GM10248 (cell line): ENCODE measurements around the gene WBP11.

ENCODE experiments used
- CTCF ChIA-PET: fragments of 300-600 bp; sonication (Branson Sonifier 250); formaldehyde crosslinking; extraction: SDS; loops from one replicate; lab custom pipeline; 2021; ENCODE audit warnings: antibody characterized with exemption; lab: Yijun Ruan, JAX
- POLR2A ChIA-PET: fragments of 350-650 bp; sonication (Branson Sonifier 250); formaldehyde crosslinking; extraction: SDS; loops from one replicate; lab custom pipeline; 2020; ENCODE audit warnings: antibody characterized with exemption; lab: Yijun Ruan, JAX
- DNase-seq: peaks from one replicate; pipeline ENCODE4 v3.0.0; 2012; ENCODE audit errors: extremely low spot score
- CTCF ChIP-seq: IDR thresholded peaks from 2 replicates; pipeline ENCODE4 v1.5.1; 2012; ENCODE audit warnings: mild to moderate bottlenecking, low read depth; ENCODE audit errors: extremely low read depth, missing control alignments, control extremely low read depth

Gene WBP11

GRCh38 chr12:14840616-14841015, 37.3 kb upstream of the WBP11 start:
- no peak for DNase-seq
- TF ChIP-seq CTCF: no peak
- ChIA-PET POLR2A (no interaction called here), CTCF (interaction anchor here (1.0 to 1.2 kb wide), 2 partner anchors 155 to 157 kb away, joined by 3 to 4 read pairs; no protein-coding TSS in a partner anchor)

- ChIA-PET CTCF (no interaction called here), POLR2A (no interaction called here)
- no peak for TF ChIP-seq CTCF
- no peak for DNase-seq
Measured at GRCh38 chr12:14839262-14839661, 36.0 kb upstream of the WBP11 start.

- no peak for DNase-seq
- POLR2A ChIA-PET: no interaction called here
- CTCF ChIA-PET: interaction anchor here (0.7 to 1.5 kb wide), 6 partner anchors 9 to 160 kb away, joined by 3 to 5 read pairs (median 4); no protein-coding TSS in a partner anchor
- TF ChIP-seq CTCF: no peak
Measured at GRCh38 chr12:14836336-14837210, 33.3 kb upstream of the WBP11 start.

GRCh38 chr12:14834509-14834908, 31.2 kb upstream of the WBP11 start:
- POLR2A ChIA-PET: no interaction called here
- no peak for DNase-seq
- CTCF ChIA-PET: interaction anchor here (0.7 to 2.0 kb wide), 7 partner anchors 9 to 751 kb away, joined by 3 to 5 read pairs (median 3); no protein-coding TSS in a partner anchor
- no peak for TF ChIP-seq CTCF

- CTCF ChIA-PET: interaction anchor here (0.7 to 2.0 kb wide), 5 partner anchors 9 to 751 kb away, joined by 3 to 5 read pairs (median 3); no protein-coding TSS in a partner anchor
- POLR2A ChIA-PET: no interaction called here
- no peak for DNase-seq
- no peak for TF ChIP-seq CTCF
Measured at GRCh38 chr12:14833952-14834351, 30.7 kb upstream of the WBP11 start.

- ChIA-PET POLR2A (no interaction called here), CTCF (interaction anchor here (0.9 to 1.6 kb wide), 3 partner anchors 10 to 162 kb away, joined by 3 to 5 read pairs (median 4); partner anchors contain the start of gene ART4)
- DNase-seq: no peak
- no peak for TF ChIP-seq CTCF
Measured at GRCh38 chr12:14833336-14833735, 30.1 kb upstream of the WBP11 start.
